GM12878 (cell line): ENCODE results near the gene DUS2. TPM values are rescaled to one million over a fixed set of nuclear protein-coding genes. Genes with fewer than 3 reads are reported as not detected.

Source experiments
- ATAC-seq: fragments of 200-7000 bp; cut with Tn5 transposase; 3 replicates; pipeline ENCODE4 v1.9.1; 2020; ENCODE audit warnings: mild to moderate bottlenecking, moderate library complexity
- BruUV-seq: library from RNA; stranded (reverse); fragments of 400-500 nt; replicated peaks from 2 replicates; lab custom pipeline; 2021; lab: Mats Ljungman, UMichigan
- CTCF ChIA-PET: fragments of 300-600 bp; sonication (Branson Sonifier 250); formaldehyde crosslinking; extraction: SDS; loops from one replicate; lab custom pipeline; 2021; ENCODE audit warnings: inconsistent platforms; lab: Yijun Ruan, JAX
- POLR2A ChIA-PET: fragments of 350-600 bp; formaldehyde crosslinking; extraction: SDS; loops from one replicate; lab custom pipeline; 2021; ENCODE audit warnings: inconsistent platforms; lab: Charles Lee
- RAD21 ChIA-PET: fragments of 300-600 bp; sonication (Branson Sonifier 250); formaldehyde crosslinking; loops from one replicate; lab custom pipeline; 2023; ENCODE audit warnings: antibody characterized with exemption; ENCODE audit not compliant: unreplicated experiment; lab: Charles Lee
- SMC1A ChIA-PET: fragments of 300-600 bp; sonication (Branson Sonifier 250); formaldehyde crosslinking; loops from one replicate; lab custom pipeline; 2023; ENCODE audit not compliant: unreplicated experiment, uncharacterized antibody; lab: Charles Lee
- DNase-seq: peaks from one replicate; pipeline ENCODE4 v3.0.0-alpha.2; 2011; ENCODE audit warnings: low read depth, low spot score
- FAIRE-seq: peaks from 3 replicates; lab custom pipeline; 2011; peaks lifted over from hg19 to GRCh38; lab: Jason Lieb, UNC
- H2AFZ ChIP-seq: 2 replicates; pipeline ENCODE4 v1.6.0; 2011; ENCODE audit warnings: low read depth, low read length, control low read depth; ENCODE audit not compliant: control insufficient read depth
- H3K27ac ChIP-seq: 2 replicates; pipeline ENCODE4 v1.5.1; 2011; ENCODE audit warnings: control low read depth; ENCODE audit not compliant: control insufficient read depth, insufficient read depth
- H3K27me3 ChIP-seq, 2 experiments: replicated peaks in 1 of 2; 2 replicates each; pipeline versions ENCODE4 v1.6.0 to v1.6.1; 2011; ENCODE audit warnings: low read length in 1 of 2; ENCODE audit not compliant: control insufficient read depth in 2 of 2, insufficient read depth in 2 of 2
- H3K36me3 ChIP-seq, 2 experiments: 2 replicates each; pipeline ENCODE4 v1.5.1; 2011; ENCODE audit warnings: low read length in 1 of 2; ENCODE audit not compliant: control insufficient read depth in 2 of 2, insufficient read depth in 2 of 2
- H3K4me1 ChIP-seq: 2 replicates; pipeline ENCODE4 v1.6.1; 2011; ENCODE audit warnings: mild to moderate bottlenecking, low read length, moderate library complexity, mixed read lengths; ENCODE audit not compliant: control insufficient read depth, insufficient read depth
- H3K4me2 ChIP-seq: 2 replicates; pipeline ENCODE4 v1.6.0; 2011; ENCODE audit warnings: control low read depth; ENCODE audit not compliant: control insufficient read depth, insufficient read depth
- H3K4me3 ChIP-seq: fragments of 200-600 bp; sonication (generic); 2 replicates; pipeline ENCODE4 v1.5.1; 2016
- H3K79me2 ChIP-seq: 2 replicates; pipeline ENCODE4 v1.6.0; 2011; ENCODE audit warnings: low read length; ENCODE audit not compliant: control insufficient read depth, insufficient read depth
- H3K9ac ChIP-seq: 2 replicates; pipeline ENCODE4 v1.8.0; 2011; ENCODE audit warnings: low read length, control low read depth, mixed read lengths; ENCODE audit not compliant: control insufficient read depth, insufficient read depth
- H3K9me3 ChIP-seq: replicated peaks from 3 replicates; pipeline ENCODE4 v1.5.1; 2011; ENCODE audit warnings: mild to moderate bottlenecking, low read length; ENCODE audit not compliant: control insufficient read depth, insufficient read depth
- H4K20me1 ChIP-seq: 2 replicates; pipeline ENCODE4 v1.6.0; 2011; ENCODE audit not compliant: control insufficient read depth, insufficient read depth
- BCL11A ChIP-seq: IDR thresholded peaks from 2 replicates; pipeline ENCODE4 v1.6.1; 2011; ENCODE audit warnings: low read depth, low read length
- CEBPB ChIP-seq, 2 experiments: fragments of 150-350 bp in 1 of 2; IDR thresholded peaks; 2 replicates each; pipeline ENCODE4 v1.6.1; 2012 to 2014; ENCODE audit warnings: low read depth in 2 of 2, low read length in 2 of 2, borderline replicate concordance in 1 of 2, inconsistent platforms in 1 of 2
- CHD4 ChIP-seq: fragments of 200-600 bp; sonication (generic); IDR thresholded peaks from 2 replicates; pipeline ENCODE4 v1.6.1; 2016; ENCODE audit warnings: mild to moderate bottlenecking
- FOXK2 ChIP-seq: fragments of 450-650 bp; IDR thresholded peaks from 2 replicates; pipeline ENCODE4 v1.6.1; 2017; ENCODE audit warnings: mild to moderate bottlenecking, moderate library complexity
- JUNB ChIP-seq: IDR thresholded peaks from 2 replicates; pipeline ENCODE4 v1.6.1; 2016; ENCODE audit warnings: antibody characterized with exemption, mild to moderate bottlenecking
- MEF2A ChIP-seq: IDR thresholded peaks from 2 replicates; pipeline ENCODE4 v1.6.1; 2011; ENCODE audit warnings: low read depth, mild to moderate bottlenecking, low read length, moderate library complexity; ENCODE audit not compliant: insufficient read depth
- NFYB ChIP-seq: IDR thresholded peaks from 2 replicates; pipeline ENCODE4 v1.6.1; 2011; ENCODE audit warnings: low read depth, mild to moderate bottlenecking, low read length, improper control_type of control experiment, moderate library complexity; ENCODE audit not compliant: insufficient read depth
- NR2C2 ChIP-seq: IDR thresholded peaks from 2 replicates; pipeline ENCODE4 v1.6.1; 2011; ENCODE audit warnings: borderline replicate concordance, low read depth; ENCODE audit not compliant: control insufficient read depth, insufficient read length
- POLR2A ChIP-seq: IDR thresholded peaks from 2 replicates; pipeline ENCODE4 v1.6.1; 2011; ENCODE audit warnings: low read depth, mild to moderate bottlenecking, low read length
- SMAD5 ChIP-seq: IDR thresholded peaks from 2 replicates; pipeline ENCODE4 v1.6.1; 2016; ENCODE audit warnings: antibody characterized with exemption, low read depth
- STAT1 ChIP-seq: fragments of 450-650 bp; conservative IDR thresholded peaks from 2 replicates; pipeline ENCODE4 v1.6.1; 2014; ENCODE audit warnings: antibody characterized with exemption, mild to moderate bottlenecking
- TBL1XR1 ChIP-seq: IDR thresholded peaks from 2 replicates; pipeline ENCODE4 v1.6.1; 2012; ENCODE audit warnings: low read depth, low read length, improper control_type of control experiment
- WGBS: methylation state at CpG from one replicate; pipeline ENCODE4 v1.1.6; 2016; ENCODE audit warnings: low lambda C conversion rate; ENCODE audit not compliant: insufficient replicate concordance, insufficient coverage; ENCODE audit errors: missing lambda C conversion rate; 5-methylcytosine and 5-hydroxymethylcytosine counted together
- in situ Hi-C: fragments of 300-500 bp; cut with MboI; formaldehyde crosslinking; loops from 9 replicates; pipeline ENCODE4 v1.14.3; 2018; ENCODE audit warnings: mixed read lengths
- intact Hi-C: fragments of 100-400 bp; cut with micrococcal nuclease; formaldehyde crosslinking; loops from one replicate; pipeline ENCODE4 v1.14.2; 2022; ENCODE audit not compliant: unreplicated experiment
- polyA plus RNA-seq, 11 experiments: library from polyadenylated mRNA; depleted of rRNA in 4 of 11; unstranded in 6 of 11; stranded (reverse) in 5 of 11; fragments of >200 nt; fragmentation: Nextera tagmentation in 4 of 11; fragmentation: Illumina TruSeq in 1 of 11; extraction: Ambion mirVana in 4 of 11; extraction: Trizol in 1 of 11; gene quantifications; 1 replicate in 1 of 11; 2 replicates in 10 of 11; pipeline versions ENCODE4 v1.2.1 to v1.2.3, GENCODE V29; 2011 to 2016; ENCODE audit warnings: inconsistent platforms in 2 of 11, missing spikeins in 2 of 11, low read depth in 1 of 11
- total RNA-seq, 4 experiments: library from RNA; depleted of rRNA in 3 of 4; stranded (reverse); fragments of >200 nt in 3 of 4; fragmentation: Illumina TruSeq in 1 of 4; extraction: Trizol in 1 of 4; gene quantifications; 2 replicates each; pipeline versions ENCODE4 v1.2.1 to v1.2.3, GENCODE V29; 2013 to 2021
- TF ChIP-seq, protein P1 (sequence below), 3 experiments: IDR thresholded peaks in 2 of 3; conservative IDR thresholded peaks in 1 of 3; 2 replicates each; pipeline ENCODE4 v1.5.1; 2011; ENCODE audit warnings: low read depth in 3 of 3, low read length in 3 of 3, mild to moderate bottlenecking in 3 of 3, control low read depth in 2 of 3, moderate library complexity in 2 of 3, inconsistent platforms in 1 of 3, mixed read lengths in 1 of 3; ENCODE audit not compliant: control insufficient read depth in 2 of 3, insufficient read depth in 1 of 3; ENCODE audit errors: extremely low read depth in 1 of 3
- TF ChIP-seq, protein P2 (sequence below): fragments of 450-650 bp; IDR thresholded peaks from 2 replicates; pipeline ENCODE4 v1.6.1; 2017; ENCODE audit warnings: antibody characterized with exemption, mild to moderate bottlenecking, moderate library complexity

The DUS2 gene
- total and polyA plus RNA-seq, 10 of the 15 experiments (the other 5 are each of a cell fraction or from before 2014, with no cell fraction given): 4.8 to 32.3 (median 25.5) TPM

DNA sequence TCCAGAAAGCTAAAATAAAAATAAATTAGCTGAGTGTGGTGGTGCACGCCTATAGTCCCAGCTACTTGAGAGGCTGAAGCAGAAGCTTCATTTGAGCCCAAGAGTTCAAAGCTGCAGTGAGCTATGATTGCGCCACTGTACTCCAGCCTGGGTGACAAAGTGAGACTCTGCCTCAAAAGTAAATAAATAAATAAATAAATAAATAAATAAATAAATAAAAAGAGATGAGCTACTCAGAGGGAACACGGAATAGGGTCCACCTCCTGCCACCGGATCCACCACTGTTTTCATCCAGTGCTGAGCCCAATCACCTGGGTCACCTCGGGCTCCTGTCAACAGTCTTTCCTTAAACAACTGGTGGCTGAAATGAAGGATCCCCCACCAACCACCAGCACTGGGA lies 36.1 kb upstream of the DUS2 start:
- H4K20me1 ChIP-seq: no peaks in the 10 kb centered on the region
- H2AFZ ChIP-seq: no peak overlapping the region
- FAIRE-seq (no peak), DNase-seq (no peak), ATAC-seq (no peak)
- POLR2A ChIA-PET: interaction anchor here (1.4 to 2.0 kb wide), 3 partner anchors 18 to 98 kb away, joined by 4 to 7 read pairs (median 7); partner anchors contain the start of genes NFATC3 and PSMB10
- H3K9me3 ChIP-seq: no peaks in the 10 kb centered on the region
- no peaks in the 10 kb centered on the region for H3K79me2 ChIP-seq
- no peak overlapping the region for H3K4me3 ChIP-seq
- in situ Hi-C loops: no loop called here
- 94% methylated on average over 5 of the region's 5 CpGs for WGBS
- TF ChIP-seq MEF2A (no peak), STAT1 (no peak), TBL1XR1 (no peak), BCL11A (no peak), CHD4 (no peak), SMAD5 (no peak), NFYB (no peak), JUNB (no peak), CEBPB (IDR thresholded peaks at IDR 0.05; ENCODE audit: borderline replicate concordance in 1 of 2, low read depth in 2 of 2, low read length in 2 of 2) (no peak), NR2C2 (no peak), POLR2A (no peak), FOXK2 (no peak)
- TF ChIP-seq, protein P1, sequence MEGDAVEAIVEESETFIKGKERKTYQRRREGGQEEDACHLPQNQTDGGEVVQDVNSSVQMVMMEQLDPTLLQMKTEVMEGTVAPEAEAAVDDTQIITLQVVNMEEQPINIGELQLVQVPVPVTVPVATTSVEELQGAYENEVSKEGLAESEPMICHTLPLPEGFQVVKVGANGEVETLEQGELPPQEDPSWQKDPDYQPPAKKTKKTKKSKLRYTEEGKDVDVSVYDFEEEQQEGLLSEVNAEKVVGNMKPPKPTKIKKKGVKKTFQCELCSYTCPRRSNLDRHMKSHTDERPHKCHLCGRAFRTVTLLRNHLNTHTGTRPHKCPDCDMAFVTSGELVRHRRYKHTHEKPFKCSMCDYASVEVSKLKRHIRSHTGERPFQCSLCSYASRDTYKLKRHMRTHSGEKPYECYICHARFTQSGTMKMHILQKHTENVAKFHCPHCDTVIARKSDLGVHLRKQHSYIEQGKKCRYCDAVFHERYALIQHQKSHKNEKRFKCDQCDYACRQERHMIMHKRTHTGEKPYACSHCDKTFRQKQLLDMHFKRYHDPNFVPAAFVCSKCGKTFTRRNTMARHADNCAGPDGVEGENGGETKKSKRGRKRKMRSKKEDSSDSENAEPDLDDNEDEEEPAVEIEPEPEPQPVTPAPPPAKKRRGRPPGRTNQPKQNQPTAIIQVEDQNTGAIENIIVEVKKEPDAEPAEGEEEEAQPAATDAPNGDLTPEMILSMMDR (IDR thresholded peaks at IDR 0.05 in 2 of 3, conservative IDR thresholded peaks at IDR 0.05 in 1 of 3; ENCODE audit: control insufficient read depth in 2 of 3, extremely low read depth in 1 of 3, insufficient read depth in 1 of 3, low read depth in 3 of 3, low read length in 3 of 3): no peak
- TF ChIP-seq, protein P2, sequence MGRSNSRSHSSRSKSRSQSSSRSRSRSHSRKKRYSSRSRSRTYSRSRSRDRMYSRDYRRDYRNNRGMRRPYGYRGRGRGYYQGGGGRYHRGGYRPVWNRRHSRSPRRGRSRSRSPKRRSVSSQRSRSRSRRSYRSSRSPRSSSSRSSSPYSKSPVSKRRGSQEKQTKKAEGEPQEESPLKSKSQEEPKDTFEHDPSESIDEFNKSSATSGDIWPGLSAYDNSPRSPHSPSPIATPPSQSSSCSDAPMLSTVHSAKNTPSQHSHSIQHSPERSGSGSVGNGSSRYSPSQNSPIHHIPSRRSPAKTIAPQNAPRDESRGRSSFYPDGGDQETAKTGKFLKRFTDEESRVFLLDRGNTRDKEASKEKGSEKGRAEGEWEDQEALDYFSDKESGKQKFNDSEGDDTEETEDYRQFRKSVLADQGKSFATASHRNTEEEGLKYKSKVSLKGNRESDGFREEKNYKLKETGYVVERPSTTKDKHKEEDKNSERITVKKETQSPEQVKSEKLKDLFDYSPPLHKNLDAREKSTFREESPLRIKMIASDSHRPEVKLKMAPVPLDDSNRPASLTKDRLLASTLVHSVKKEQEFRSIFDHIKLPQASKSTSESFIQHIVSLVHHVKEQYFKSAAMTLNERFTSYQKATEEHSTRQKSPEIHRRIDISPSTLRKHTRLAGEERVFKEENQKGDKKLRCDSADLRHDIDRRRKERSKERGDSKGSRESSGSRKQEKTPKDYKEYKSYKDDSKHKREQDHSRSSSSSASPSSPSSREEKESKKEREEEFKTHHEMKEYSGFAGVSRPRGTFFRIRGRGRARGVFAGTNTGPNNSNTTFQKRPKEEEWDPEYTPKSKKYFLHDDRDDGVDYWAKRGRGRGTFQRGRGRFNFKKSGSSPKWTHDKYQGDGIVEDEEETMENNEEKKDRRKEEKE: no peak
- H3K36me3 ChIP-seq: no peaks in the 10 kb centered on the region
- intact Hi-C loops: no loop called here
- RAD21 ChIA-PET: interaction anchor here (1.5 kb wide), 1 partner anchor 51 kb away, joined by 3 read pairs; no protein-coding TSS in a partner anchor
- no TSS peak for BruUV-seq
- peaks cover 37% of the 10 kb centered on the region for H3K4me1 ChIP-seq
- no peaks in the 10 kb centered on the region for H3K27me3 ChIP-seq
- H3K27ac ChIP-seq: no peak overlapping the region
- H3K9ac ChIP-seq: no peak overlapping the region
- SMC1A ChIA-PET: interaction anchor here (0.6 to 1.9 kb wide), 5 partner anchors 12 to 574 kb away, joined by 3 to 7 read pairs (median 4); no protein-coding TSS in a partner anchor
- CTCF ChIA-PET: interaction anchor here (0.8 to 1.8 kb wide), 5 partner anchors 8 to 170 kb away, joined by 3 to 6 read pairs (median 3); no protein-coding TSS in a partner anchor
- H3K4me2 ChIP-seq: no peak overlapping the region
